HepG2 (cell line): ENCODE results near the gene TBC1D22A. TPM values are rescaled to one million over a fixed set of nuclear protein-coding genes. Genes with fewer than 3 reads are reported as not detected.

Source experiments
- BORCS8-MEF2B ChIP-seq: sonication (generic); formaldehyde crosslinking; IDR thresholded peaks from 2 replicates; pipeline ENCODE4 v1.8.0; 2022; ENCODE audit warnings: mild to moderate bottlenecking, missing genetic modification reagents
- FOSL1 ChIP-seq: sonication (generic); formaldehyde crosslinking; IDR thresholded peaks from 2 replicates; pipeline ENCODE4 v1.9.0; 2021; ENCODE audit warnings: missing genetic modification reagents, borderline replicate concordance
- FOXK1 ChIP-seq: sonication (generic); formaldehyde crosslinking; IDR thresholded peaks from 2 replicates; pipeline ENCODE4 v1.4.0; 2020; ENCODE audit warnings: low read depth, missing genetic modification reagents, borderline replicate concordance
- HIC2 ChIP-seq: sonication (generic); formaldehyde crosslinking; IDR thresholded peaks from 2 replicates; pipeline ENCODE4 v1.9.0; 2022; ENCODE audit warnings: low read depth, missing genetic modification reagents
- KDM2A ChIP-seq: sonication (generic); formaldehyde crosslinking; IDR thresholded peaks from 2 replicates; pipeline ENCODE4 v1.4.0; 2020; ENCODE audit warnings: low read depth, missing genetic modification reagents, borderline replicate concordance
- KLF11 ChIP-seq: IDR thresholded peaks from 2 replicates; pipeline ENCODE4 v1.6.1; 2016; ENCODE audit warnings: missing compliant biosample characterization
- RFX5 ChIP-seq: IDR thresholded peaks from 2 replicates; pipeline ENCODE4 v1.6.1; 2011; ENCODE audit warnings: low read depth, low read length, improper control_type of control experiment
- SNRNP70 ChIP-seq: fragments of 200-400 bp; formaldehyde crosslinking; IDR thresholded peaks from 2 replicates; pipeline ENCODE4 v1.6.1; 2017; ENCODE audit warnings: mild to moderate bottlenecking, low read depth, low read length, moderate library complexity
- TOPORS ChIP-seq: sonication (generic); formaldehyde crosslinking; IDR thresholded peaks from 2 replicates; pipeline ENCODE4 v1.8.0; 2023; ENCODE audit warnings: mild to moderate bottlenecking, missing genetic modification reagents
- ZBTB3 ChIP-seq: sonication (generic); formaldehyde crosslinking; IDR thresholded peaks from 2 replicates; pipeline ENCODE4 v1.4.0; 2020; ENCODE audit warnings: low read depth, mild to moderate bottlenecking, moderate library complexity, missing genetic modification reagents, borderline replicate concordance
- ZNF256 ChIP-seq: sonication (generic); formaldehyde crosslinking; conservative IDR thresholded peaks from 2 replicates; pipeline ENCODE4 v1.4.0; 2020; ENCODE audit warnings: missing genetic modification reagents
- ZNF331 ChIP-seq: sonication (generic); formaldehyde crosslinking; IDR thresholded peaks from 2 replicates; pipeline ENCODE4 v1.4.0; 2020; ENCODE audit warnings: missing genetic modification reagents
- ZNF607 ChIP-seq: sonication (generic); formaldehyde crosslinking; IDR thresholded peaks from 2 replicates; pipeline ENCODE4 v1.5.1; 2020; ENCODE audit warnings: missing genetic modification reagents, mild to moderate bottlenecking, borderline replicate concordance
- polyA plus RNA-seq, 8 experiments: library from polyadenylated mRNA; depleted of rRNA in 3 of 8; stranded (reverse) in 7 of 8; unstranded in 1 of 8; fragments of >200 nt; fragmentation: Illumina TruSeq in 4 of 8; extraction: Trizol in 4 of 8; gene quantifications; 2 replicates each; pipeline versions ENCODE4 v1.2.1 to v1.2.3, GENCODE V29; 2011 to 2016; ENCODE audit warnings: low read depth in 4 of 8, missing spikeins in 1 of 8, mixed read lengths in 1 of 8; ENCODE audit not compliant: insufficient read depth in 1 of 8
- total RNA-seq, 5 experiments: library from RNA; depleted of rRNA; stranded (reverse); fragments of >200 nt; fragmentation: Illumina TruSeq; extraction: Trizol; gene quantifications; 2 replicates each; pipeline ENCODE4 v1.2.3, GENCODE V29; 2016; ENCODE audit warnings: low read depth in 1 of 5

Gene TBC1D22A
- total and polyA plus RNA-seq, 2 of the 13 experiments (the other 11 are each of a cell fraction or from before 2014, with no cell fraction given): 17.3 to 18.0 TPM

GRCh38 chr22:46798366-46799350 is 36.2 kb downstream of the TBC1D22A start (continued):
- TF ChIP-seq KLF11 (0 out of 2 replicates have a peak, but pooled peaks have one; percentile 81), TOPORS (CRISPR knock-in tag) (peak; percentile 48; the same call in 1 of the 2 replicates), ZNF607 (CRISPR knock-in tag) (peak; percentile 76; the same call in 1 of the 2 replicates), ZNF256 (CRISPR knock-in tag) (0 out of 2 replicates have a peak, but pooled peaks have one; percentile 67), HIC2 (CRISPR knock-in tag) (peak; percentile 54; the same call in 1 of the 2 replicates), KDM2A (CRISPR knock-in tag) (peak; percentile 82; the same call in 1 of the 2 replicates), BORCS8-MEF2B (CRISPR knock-in tag) (peak; percentile 63; the same call in 1 of the 2 replicates), FOSL1 (CRISPR knock-in tag) (0 out of 2 replicates have a peak, but pooled peaks have one; percentile 23), RFX5 (no peak), ZNF331 (peak; percentile 91), SNRNP70 (no peak), FOXK1 (CRISPR knock-in tag) (no peak), ZBTB3 (CRISPR knock-in tag) (no peak)
- TF ChIP-seq, all 625 proteins: peak for 258
